AG09309 (cell line): ENCODE results near the gene MYL11.
A peak's percentile ranks its signal among the peaks of the same experiment; 100 is the strongest.

Experiments used
- DNase-seq: peaks from one replicate; pipeline ENCODE4 v3.0.0-alpha.2; 2010; ENCODE audit warnings: low read depth
- H3K4me3 ChIP-seq: 2 replicates; pipeline ENCODE4 v1.5.1; 2011; ENCODE audit warnings: mild to moderate bottlenecking, low read depth, low read length, moderate library complexity; ENCODE audit not compliant: control insufficient read depth
- TF ChIP-seq, protein P1 (sequence below): IDR thresholded peaks from 2 replicates; pipeline ENCODE4 v1.5.1; 2011; ENCODE audit warnings: mild to moderate bottlenecking, low read depth, low read length, inconsistent platforms; ENCODE audit not compliant: insufficient read depth, control insufficient read depth; ENCODE audit errors: missing control alignments

MYL11 gene

GRCh38 chr16:30372038-30372712, 2.4 kb upstream of the MYL11 start:
- no peak overlapping the region for H3K4me3 ChIP-seq
- DNase-seq: no peak
- TF ChIP-seq, protein P1, sequence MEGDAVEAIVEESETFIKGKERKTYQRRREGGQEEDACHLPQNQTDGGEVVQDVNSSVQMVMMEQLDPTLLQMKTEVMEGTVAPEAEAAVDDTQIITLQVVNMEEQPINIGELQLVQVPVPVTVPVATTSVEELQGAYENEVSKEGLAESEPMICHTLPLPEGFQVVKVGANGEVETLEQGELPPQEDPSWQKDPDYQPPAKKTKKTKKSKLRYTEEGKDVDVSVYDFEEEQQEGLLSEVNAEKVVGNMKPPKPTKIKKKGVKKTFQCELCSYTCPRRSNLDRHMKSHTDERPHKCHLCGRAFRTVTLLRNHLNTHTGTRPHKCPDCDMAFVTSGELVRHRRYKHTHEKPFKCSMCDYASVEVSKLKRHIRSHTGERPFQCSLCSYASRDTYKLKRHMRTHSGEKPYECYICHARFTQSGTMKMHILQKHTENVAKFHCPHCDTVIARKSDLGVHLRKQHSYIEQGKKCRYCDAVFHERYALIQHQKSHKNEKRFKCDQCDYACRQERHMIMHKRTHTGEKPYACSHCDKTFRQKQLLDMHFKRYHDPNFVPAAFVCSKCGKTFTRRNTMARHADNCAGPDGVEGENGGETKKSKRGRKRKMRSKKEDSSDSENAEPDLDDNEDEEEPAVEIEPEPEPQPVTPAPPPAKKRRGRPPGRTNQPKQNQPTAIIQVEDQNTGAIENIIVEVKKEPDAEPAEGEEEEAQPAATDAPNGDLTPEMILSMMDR: no peak

DNA sequence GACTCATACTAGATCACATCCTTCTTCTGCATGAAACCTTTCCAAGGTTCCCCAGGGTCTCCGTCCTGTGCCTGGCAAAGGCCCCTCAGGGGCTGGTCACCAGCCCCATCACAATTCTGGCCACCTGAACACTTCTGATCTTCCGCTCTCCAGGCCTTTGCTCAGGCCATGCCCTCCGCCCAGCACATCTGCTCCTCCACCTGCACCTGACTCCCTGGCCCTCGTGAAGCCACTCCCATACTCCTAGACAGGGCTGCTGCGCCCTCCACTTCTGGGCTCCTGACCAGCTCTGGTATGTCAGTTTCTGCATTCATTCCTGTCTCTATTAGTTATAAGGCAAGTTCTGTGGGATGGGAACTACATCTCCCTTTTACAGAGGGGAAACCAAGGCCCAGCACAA, 1.9 kb upstream of the MYL11 start:
- no peak for DNase-seq
- TF ChIP-seq, protein P1: no peak
- no peak overlapping the region for H3K4me3 ChIP-seq

DNA sequence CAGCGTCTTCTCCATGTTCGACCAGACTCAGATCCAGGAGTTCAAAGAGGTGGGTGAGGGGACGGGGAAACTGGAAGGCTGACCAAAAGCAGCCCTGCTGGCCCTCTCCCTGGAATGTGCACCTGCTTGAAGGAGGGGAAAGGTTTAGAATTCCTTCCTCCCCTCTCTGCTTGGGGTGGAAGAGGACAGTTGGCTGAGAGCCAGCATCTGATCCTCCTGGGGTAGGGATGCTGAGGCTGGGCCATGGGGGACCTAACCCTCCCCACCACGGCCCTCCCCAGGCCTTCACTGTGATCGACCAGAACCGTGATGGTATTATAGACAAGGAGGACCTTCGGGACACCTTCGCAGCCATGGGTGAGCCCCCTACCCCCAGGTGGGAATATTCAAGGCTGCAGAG, 1.3 kb downstream of the MYL11 start:
- H3K4me3 ChIP-seq: no peak overlapping the region
- no peak for DNase-seq
- TF ChIP-seq, protein P1: no peak

GRCh38 chr16:30376461-30376902, 1.9 kb downstream of the MYL11 start:
- DNase-seq: no peak
- no peak overlapping the region for H3K4me3 ChIP-seq
- TF ChIP-seq, protein P1: no peak

DNA sequence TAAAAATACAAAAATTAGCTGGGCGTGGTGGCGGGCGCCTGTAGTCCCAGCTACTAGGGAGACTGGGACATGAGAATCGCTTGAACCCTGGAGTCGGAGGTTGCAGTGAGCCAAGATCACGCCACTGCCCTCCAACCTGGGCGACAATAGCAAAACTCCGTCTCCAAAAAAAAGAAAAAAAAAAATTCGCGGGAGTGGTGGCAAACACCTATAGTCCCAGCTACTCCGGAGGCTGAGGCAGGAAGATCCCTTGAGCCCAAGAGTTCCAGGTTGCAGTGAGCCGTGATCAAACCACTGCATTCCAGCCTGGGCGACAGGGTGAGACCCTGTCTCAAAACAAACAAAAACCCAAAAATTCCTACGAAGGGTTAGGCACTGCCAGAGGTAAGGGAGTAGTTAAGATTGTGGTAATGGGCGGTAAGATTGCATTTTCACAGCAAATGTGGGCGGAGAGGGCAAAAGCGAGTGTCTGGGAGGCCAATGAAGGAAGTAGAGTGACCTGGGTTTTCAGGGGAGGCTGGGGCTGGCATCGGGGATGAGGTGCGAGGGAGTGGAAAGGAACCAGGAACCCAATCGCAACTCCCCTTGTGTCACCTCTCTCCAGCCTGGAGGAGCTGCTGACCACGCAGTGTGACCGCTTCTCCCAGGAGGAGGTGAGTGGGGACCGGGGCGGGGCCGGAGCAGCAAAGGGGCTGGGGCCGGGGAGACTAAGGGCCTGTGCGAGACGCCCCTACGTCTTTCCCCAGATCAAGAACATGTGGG, 2.6 kb downstream of the MYL11 start:
- TF ChIP-seq, protein P1: no peak
- H3K4me3 ChIP-seq: peak overlapping the region; percentile 49
- DNase-seq: no peak

GRCh38 chr16:30377812-30378235, 3.2 kb downstream of the MYL11 start:
- no peak for DNase-seq
- TF ChIP-seq, protein P1: no peak
- peak overlapping the region; percentile 49 for H3K4me3 ChIP-seq
